NCI-H146 treated with DMSO at 0.1 percent for 48 hours (cell line): Measurements from ENCODE around the gene TMSB10.
"Not testable (repeated sequence)": the region's sequence is repeated elsewhere in the genome, so short reads cannot be mapped to it uniquely, and the experiment has no call there.

Experiments used
- DNase-seq: peaks from one replicate; lab custom pipeline; 2025; ENCODE audit not compliant: unreplicated experiment; lab: John Stamatoyannopoulos, UW

Gene TMSB10

GRCh38 chr2:84905181-84906107, at the start of gene TMSB10:
Gene TMSB10, plus strand, starts transcription at chr2:84905656.
- peak; percentile 39 for DNase-seq

DNA sequence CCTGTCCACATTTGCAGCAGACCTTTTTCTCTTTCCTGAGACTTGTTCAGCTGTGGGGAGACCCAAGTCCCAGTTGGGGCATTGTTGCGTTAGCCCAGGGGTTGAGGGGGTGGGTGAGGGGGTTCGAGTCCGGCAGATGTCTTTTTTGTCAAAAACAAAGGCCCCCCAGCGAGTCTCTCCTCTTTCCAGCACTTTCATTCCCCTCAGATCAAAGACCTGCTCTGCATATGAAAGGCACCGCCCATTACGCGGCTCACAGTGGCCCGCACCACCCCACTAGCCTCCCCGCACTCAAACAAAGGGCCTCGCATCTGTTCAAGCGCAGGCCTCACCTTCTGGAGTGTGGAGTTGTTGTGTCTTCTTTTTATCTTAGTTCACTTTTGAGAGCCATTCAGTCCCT, 49.7 kb upstream of the TMSB10 start:
- DNase-seq, result no peak

DNA sequence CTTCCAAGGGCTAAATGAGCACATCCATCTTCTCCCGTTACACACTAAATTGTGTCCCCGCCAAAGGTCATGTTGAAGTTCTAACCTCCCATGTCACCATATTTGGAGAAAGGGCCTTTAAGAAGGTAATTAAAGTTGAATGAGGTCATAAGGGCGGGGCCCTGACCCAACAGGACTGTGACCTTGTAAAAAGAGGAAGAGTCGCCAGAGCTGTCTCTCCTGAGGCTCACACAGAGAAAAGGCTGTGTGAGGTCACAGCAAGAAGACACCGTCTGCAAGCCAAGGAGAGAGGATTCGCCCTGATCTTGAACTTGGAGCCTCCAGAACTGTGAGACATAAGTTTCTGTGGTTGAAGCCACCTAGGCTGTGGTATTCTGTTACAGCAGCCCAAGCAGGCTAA, 48.7 kb upstream of the TMSB10 start:
- DNase-seq, result no peak

DNA sequence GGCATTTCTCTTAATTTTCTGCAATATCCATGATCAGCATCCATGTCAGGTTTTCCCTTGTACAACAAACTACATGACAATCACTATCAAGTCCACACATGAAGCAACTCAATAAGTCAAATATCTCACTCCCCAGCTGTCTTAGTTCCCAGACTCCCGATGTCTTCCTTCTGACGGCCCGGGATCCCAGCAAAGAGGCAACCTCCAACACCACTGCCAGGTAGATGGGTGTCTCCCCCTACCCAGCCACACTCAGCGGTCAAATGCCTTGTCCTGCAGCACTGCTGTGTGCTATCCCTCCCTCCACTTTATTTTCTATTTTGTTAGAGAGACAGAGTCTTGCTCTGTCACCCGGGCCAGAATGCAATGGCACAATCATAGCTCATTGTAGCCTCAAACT, 47.9 kb upstream of the TMSB10 start:
- DNase-seq, result no peak

GRCh38 chr2:84858123-84858522, 47.3 kb upstream of the TMSB10 start:
- no peak for DNase-seq

DNA sequence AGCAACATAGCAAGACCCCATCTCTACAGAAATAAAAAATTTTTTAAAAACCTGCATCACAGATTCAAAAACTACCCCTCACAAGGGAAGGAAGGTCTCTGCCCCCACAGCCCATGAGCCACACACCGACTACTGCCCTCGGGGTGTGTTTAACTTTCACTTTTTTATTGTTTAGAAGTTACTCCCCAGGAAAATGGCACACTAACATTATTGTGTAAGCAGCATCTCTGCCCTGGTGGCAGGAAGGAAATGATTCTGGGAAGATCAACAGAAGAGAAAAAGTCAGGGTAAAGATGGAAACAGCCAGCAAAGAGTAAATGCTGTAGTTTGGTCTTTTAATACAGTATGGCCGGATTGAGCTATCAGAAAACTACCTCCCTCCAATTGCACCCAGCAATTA, 46.5 kb upstream of the TMSB10 start:
- DNase-seq, result no peak

GRCh38 chr2:84861539-84861938, 43.9 kb upstream of the TMSB10 start:
- DNase-seq, result no peak

GRCh38 chr2:84862006-84862405, 43.5 kb upstream of the TMSB10 start:
- no peak for DNase-seq

- no peak for DNase-seq
Observed at GRCh38 chr2:84865181-84865783, 40.2 kb upstream of the TMSB10 start.

DNA sequence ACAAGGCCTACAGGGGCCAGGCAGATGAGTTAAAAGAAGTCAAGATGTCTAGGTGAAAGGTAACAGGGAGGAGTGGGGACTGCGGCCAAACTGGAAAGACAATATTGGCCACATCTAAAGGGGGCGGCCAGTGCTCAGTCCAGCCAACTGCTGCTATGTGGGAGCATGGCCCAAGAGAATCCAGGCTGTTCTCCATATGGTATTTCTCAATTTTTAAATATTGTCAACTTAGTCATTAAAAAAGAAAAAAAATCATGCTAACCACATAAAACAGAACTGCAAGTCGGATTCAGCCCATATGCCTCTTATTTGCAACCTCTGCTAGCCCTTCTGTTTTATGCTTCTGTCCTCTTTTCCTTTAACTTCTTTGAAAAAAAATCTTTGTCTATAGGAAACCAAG, 39.3 kb upstream of the TMSB10 start:
- no peak for DNase-seq

GRCh38 chr2:84868327-84868726, 37.1 kb upstream of the TMSB10 start:
- not testable (repeated sequence) for DNase-seq

DNA sequence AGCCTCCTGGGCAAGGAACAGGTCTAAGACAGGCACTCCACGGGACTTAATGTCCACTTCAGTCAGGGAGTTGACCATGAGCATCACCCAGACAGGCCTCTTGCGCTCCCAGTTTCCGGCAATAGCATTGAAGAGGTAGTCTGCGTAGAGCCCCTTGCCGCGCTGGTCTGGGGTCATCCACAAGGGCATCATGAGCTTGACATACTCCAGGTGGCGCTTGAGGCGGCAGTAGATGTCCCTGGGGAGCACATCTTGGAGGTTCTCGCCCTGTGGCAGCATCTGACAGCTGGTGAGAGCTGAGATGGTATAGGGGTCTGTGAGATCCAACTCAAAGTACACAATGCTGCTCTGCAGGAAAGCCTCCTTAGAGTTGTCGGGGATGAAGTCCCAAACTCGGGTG, 35.1 kb upstream of the TMSB10 start:
- DNase-seq, result no peak

GRCh38 chr2:84872691-84873090, 32.8 kb upstream of the TMSB10 start:
- DNase-seq, result not testable (repeated sequence)

DNA sequence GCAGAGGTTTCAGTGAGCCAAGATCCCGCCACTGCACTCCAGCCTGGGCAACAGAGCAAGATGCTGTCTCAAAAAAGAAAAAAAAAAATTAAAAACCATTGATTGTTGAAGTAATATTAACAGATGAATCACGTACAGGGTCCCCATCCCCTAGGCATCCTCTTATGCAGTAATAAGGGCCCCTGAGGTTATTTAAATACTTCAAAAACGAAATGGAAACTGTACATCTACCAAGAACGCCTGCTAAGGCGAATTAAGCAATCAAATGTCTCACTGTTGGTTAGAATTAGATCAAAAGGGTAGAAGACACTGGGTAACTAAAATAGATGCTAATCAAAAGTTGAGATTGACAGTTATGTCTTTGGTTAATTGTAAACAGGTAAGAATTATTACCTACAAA, 32.1 kb upstream of the TMSB10 start:
- no peak for DNase-seq

GRCh38 chr2:84874381-84875212, 30.9 kb upstream of the TMSB10 start:
- DNase-seq, result no peak

- DNase-seq, result no peak
Observed at GRCh38 chr2:84875213-84875560, 30.3 kb upstream of the TMSB10 start.

- not testable (repeated sequence) for DNase-seq
Observed at GRCh38 chr2:84875619-84876018, 29.8 kb upstream of the TMSB10 start.

DNA sequence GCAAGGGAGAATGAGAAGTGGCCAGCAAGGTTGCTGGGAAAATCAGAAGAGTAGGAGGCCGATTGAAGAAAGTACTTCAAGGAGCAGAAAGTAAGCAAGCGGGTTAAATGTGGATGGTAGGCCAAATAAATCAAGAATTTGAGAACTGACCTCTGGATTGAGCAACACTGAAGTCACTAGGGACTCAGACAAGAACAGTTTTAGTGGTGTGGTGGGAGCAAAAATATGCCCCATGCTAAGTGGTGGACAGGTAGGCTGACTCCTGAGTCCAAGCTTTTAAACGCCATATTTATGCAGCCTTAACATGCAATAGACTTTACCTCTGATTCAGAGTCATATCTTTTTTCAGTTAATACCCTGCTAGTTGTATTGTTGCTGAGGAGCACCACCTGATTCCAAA, 29.1 kb upstream of the TMSB10 start:
- DNase-seq, result no peak

DNA sequence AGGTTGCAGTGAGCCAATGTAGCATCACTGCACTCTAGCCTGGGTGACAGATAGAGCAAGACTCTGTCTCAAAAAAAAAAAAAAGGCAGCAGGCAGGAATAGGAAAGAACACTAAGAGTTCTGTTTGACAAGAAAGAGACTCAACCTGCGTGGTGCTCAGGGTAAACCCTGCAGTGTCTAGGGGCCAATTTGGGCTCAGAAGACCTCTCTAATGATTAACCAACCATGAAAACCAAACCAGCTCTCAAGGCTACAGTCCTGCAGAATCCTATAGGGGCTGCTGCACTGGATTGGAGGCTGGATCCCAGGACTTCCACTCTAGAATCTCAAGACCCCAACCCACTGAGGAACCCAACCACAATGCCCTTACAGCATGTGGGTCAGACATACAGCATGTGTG, 27.0 kb upstream of the TMSB10 start:
- DNase-seq, result no peak

DNA sequence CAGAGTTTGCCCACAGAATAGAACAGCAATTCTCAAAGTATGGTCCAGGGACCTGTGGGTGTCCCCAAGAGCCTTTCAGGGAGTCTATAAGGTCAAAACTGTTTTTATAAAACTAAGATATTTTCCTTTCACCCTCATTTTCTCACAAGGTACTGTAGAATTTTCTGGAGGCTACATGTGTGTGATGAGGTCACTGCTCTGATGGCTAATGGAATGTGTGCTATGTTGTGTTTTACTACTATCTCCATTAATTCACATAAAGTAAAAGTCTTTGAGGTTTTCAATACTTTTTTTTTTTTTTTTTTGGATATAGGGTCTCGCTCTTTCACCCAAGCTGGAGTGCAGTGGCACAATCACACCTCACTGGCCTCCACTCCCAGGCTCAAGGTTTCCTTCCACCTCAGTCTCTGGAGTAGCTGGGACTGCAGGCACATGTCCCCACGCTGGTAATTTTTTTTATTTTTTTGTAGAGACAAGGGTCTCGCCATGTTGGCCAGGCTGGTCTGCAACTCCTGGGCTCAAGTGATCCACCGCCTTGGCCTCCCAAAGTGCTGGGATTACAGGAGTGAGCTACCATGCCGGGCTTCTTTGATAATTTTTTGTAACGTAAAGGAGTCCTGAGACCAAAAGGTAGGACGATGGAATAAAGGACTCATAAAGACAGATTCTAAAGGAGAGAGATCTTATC, 26.4 kb upstream of the TMSB10 start:
- DNase-seq, result no peak
